Measurements from ENCODE around the gene JADE2.

DNA sequence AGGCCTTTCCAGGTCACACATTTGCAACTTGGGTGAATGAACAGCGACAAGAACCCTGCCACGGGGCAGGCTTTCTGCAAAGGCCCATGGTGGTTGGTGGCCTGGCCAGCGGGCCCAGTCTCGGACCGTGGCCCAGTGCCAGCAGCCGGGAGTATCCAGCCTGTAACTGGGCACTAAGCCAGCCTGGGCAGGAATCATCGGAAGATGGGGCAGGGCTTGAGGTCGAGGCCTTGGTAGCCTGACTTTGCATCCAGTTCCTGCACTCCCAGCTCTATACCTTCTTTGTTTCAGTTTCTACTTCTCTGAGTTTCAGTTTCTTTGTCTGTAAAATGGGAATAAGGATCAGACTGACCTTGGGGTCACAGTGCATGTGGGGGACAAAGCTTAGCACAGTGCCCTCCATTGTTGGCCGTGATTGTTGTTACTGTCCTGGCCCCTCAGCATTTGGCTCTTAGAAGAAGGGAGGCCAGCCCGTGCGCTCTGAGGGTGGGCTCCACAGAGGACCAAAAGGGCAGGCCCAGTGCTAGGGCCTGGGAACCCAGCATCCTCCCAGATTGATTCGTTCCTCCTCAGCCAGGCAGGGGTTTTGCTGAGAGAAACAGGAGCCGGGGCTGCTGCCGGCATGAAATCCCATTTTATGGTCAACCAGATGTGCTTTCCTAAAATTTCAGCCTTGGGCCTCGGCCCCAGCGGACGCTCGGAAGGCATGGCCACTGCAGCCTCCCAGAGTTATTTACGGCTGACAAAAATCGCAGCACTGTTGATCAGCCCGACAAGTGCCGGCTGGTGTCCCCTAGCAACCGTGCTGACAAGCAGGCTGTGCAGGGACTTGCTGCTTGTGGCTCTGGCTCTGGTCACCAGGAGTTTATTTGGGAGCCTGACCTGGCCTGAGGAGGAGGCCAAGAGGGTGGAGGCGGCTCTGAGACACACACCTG lies 43.6 kb downstream of the JADE2 start:
- TF ChIP-seq POLR2A (IDR thresholded peaks at IDR 0.05): no peak
- TF ChIP-seq, protein P1, sequence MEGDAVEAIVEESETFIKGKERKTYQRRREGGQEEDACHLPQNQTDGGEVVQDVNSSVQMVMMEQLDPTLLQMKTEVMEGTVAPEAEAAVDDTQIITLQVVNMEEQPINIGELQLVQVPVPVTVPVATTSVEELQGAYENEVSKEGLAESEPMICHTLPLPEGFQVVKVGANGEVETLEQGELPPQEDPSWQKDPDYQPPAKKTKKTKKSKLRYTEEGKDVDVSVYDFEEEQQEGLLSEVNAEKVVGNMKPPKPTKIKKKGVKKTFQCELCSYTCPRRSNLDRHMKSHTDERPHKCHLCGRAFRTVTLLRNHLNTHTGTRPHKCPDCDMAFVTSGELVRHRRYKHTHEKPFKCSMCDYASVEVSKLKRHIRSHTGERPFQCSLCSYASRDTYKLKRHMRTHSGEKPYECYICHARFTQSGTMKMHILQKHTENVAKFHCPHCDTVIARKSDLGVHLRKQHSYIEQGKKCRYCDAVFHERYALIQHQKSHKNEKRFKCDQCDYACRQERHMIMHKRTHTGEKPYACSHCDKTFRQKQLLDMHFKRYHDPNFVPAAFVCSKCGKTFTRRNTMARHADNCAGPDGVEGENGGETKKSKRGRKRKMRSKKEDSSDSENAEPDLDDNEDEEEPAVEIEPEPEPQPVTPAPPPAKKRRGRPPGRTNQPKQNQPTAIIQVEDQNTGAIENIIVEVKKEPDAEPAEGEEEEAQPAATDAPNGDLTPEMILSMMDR (IDR thresholded peaks at IDR 0.05): no peak
